ENCODE results near the gene TSPAN13.
A peak's percentile ranks its signal among the peaks of the same experiment; 100 is the strongest.

TSPAN13 gene

GRCh38 chr7:16816824-16817223 lies 63.3 kb downstream of the TSPAN13 start:
- peak; percentile 75 to 82 for DNase-seq

GRCh38 chr7:16817536-16817935 lies 64.0 kb downstream of the TSPAN13 start:
- DNase-seq: no peak

GRCh38 chr7:16818732-16819131 lies 65.2 kb downstream of the TSPAN13 start:
- DNase-seq: no peak

GRCh38 chr7:16822029-16822428 lies 68.5 kb downstream of the TSPAN13 start:
- no peak for DNase-seq

- DNase-seq: no peak
These were observed 72.5 kb downstream of the TSPAN13 start for GRCh38 chr7:16826060-16826459.

- no peak for DNase-seq
These were observed 79.8 kb downstream of the TSPAN13 start for GRCh38 chr7:16833373-16833772.

Data from Kasumi-1 (cell line).